ENCODE measurements around the gene CACNA1H.
A peak's percentile ranks its signal among the peaks of the same experiment; 100 is the strongest.

CACNA1H gene

DNA sequence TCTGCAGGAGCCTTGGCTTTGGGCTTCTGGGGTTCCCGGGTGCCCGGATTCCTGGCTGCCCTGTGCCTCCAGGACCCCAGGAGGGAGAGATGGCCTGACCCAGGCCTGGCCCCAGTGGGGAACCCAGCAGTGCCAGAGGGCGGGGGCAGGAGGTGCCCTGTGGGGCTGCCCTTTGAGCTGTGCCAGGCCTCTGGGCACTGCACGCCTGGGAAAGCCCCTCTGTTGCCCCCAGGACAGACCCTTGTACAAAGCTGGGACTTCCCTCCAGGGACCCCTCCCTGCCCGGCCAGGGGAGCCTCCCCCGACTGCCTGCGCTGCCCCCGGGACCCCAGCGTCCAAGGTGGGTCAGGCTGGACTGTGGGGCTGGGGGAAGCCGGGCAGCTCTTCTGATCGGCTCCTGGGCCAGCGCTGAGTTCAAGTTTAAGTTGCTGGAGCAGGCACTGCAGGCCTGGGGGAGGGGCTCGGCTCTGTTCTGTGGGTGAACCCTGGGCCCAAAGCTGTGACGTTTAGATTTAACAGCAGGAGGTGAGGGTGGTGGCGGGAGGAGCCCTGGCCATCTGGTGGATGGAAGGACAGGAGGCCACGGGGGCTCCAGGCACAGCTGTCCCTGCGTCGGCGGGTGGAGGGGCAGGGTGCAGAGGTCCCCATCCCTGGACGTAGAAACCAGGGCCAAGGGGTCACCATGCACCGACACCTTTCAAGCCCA is 29.2 kb upstream of the CACNA1H start:
- no peak for DNase-seq

DNA sequence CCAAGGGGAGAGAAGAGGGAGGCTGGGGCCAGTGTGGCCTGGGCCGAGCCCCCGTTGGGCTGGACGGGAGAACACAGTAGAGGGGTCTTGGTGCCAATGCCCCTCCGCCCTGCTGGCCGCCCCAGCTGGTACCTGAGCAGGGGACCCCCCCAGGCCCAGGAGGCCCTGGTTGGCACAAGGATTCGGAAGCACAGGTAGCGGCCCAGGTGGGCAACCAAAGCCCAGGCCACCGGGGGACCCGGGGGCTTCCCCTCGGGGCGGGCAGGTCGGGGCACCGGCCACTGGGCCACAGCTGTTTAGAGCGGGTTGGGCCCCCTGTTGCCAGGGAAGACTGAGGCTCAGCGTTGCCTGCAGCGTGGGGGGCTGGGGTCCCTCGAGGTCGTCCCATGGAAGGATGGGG is 28.6 kb upstream of the CACNA1H start:
- no peak for DNase-seq

DNA sequence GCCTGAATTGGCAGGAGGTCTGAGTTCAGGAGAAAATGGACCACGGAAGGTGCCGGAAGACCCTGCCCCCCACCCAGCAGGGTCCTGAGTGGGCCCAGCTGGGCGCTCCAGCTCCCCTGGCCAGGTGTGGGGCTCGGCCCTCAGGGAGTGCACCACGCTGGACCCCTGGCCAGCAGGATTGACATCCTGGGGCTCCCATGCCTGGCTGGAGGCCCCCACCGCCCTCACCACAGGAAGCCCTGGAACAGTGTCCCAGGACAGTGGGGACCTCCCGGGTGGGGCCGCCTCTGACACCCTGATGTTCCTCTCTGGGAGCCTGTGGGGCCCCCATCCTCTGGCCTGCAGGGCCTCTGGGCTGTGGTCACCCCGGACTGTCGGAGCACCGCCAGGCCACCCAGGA is 28.1 kb upstream of the CACNA1H start:
- DNase-seq = no peak

DNA sequence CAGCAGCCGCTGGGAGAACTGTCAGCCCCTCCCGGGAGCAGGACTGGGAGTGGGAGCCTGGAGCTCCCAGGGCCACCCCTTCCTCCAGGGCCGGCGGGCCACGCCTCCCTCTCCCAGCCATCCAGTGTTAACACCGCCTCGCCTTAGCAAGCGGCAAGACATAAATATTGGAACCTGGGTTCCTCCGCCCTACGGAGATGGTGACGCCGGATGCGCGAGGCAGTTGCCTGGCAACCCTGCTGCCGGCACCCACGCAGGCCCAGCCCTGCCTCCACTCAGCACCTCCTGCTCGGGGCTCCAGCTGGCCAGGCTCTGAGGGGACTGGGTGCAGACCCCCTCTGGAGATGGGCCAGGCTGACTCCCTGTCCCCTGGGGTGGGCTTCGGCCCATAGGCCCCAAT is 27.4 kb upstream of the CACNA1H start:
- peak; percentile 86 for DNase-seq

DNA sequence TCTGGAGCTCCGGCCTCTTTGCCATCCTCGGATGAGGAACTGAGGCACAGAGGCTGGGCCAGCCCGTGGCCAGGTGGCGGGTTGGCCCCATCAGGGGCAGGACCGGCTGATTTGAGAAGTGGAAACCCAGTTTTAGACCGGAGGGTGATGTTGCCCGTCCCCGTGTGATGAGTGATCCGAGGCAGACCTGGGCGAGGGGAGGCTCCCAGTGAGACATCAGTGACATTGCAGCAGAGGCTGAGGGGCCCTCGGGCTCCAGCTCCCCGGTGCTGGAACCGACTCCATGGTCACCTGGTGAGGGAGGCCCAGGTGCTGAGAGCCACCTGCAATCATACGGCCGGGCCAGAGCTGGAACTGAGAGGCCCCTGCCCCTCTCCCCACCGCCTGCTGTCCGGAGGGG is 26.9 kb upstream of the CACNA1H start:
- DNase-seq = no peak

DNA sequence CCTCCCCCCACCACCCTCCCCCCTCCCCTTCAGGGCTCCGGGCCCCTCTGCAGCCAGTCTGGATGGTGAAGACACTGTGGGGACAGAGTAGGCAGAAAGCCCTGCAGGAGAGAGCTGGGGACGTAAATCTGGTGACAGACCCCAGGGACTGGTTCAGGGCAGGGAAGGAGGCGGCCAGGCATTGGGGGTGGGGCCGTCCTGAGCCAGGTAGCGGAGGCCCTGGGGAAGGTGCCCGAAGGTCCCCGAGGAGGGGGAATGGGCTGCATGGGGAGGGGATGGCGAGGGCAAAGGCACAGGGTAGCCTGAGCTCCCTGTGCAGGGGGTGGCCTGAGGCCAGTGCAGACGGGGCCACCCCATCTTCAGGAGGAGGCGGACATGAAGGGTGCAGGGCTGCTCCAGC is 26.3 kb upstream of the CACNA1H start:
- DNase-seq = no peak

DNA sequence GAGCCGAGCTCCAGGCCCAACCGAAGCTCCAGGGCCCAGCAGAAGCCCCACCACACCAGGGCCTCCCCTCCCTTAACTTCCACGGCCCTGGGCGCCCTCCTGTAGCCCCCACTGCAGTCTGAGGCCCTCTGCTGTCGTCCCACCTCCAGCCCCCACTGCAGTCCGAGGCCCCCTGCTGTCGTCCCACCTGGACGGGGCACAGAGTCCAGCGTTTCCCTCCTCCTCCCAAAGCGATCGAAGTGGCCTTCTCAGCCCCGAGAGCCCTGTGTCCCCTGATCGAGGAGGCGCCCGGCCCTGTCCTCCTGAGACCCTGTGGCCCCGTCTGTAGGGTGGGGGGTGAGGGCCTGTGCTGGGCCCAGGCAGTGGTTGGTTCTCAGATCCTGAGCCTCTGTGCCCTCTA is 25.8 kb upstream of the CACNA1H start:
- no peak for DNase-seq

DNA sequence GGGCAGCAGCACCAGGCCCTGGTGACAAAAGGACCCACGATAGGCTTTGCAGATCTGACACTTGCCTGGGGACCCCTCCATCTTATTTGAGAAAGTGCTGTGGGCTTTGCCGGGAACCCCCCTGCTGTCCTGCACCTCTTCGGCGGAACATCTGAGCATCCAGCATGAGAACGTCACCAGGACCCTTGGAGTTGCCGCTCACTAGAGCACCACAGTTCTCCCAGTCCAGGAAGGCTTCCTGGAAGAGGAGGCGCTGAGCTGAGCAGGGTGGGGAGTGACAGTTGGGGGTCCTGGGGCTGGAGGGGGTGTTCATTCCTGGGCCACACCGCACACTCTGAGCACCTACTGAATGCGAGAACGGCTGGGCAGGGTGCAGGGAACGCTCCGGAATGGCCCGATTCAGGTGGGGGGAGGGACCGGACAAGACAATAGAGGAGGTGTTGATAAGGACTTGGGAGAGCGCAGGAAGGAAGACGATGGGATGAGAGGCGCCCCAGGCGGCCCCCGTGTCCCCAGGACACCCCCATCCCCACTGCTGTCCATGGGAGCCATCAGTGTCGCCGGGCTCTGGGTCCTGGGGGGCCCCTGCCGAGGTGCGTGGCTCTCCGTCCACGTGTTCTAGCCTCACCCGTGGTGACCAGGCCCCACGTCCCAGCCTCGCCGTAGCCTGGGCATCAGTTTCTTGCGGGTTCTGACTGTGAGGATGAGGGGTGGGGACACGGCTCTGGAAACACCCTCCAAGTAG is 24.8 kb upstream of the CACNA1H start:
- DNase-seq = no peak

DNA sequence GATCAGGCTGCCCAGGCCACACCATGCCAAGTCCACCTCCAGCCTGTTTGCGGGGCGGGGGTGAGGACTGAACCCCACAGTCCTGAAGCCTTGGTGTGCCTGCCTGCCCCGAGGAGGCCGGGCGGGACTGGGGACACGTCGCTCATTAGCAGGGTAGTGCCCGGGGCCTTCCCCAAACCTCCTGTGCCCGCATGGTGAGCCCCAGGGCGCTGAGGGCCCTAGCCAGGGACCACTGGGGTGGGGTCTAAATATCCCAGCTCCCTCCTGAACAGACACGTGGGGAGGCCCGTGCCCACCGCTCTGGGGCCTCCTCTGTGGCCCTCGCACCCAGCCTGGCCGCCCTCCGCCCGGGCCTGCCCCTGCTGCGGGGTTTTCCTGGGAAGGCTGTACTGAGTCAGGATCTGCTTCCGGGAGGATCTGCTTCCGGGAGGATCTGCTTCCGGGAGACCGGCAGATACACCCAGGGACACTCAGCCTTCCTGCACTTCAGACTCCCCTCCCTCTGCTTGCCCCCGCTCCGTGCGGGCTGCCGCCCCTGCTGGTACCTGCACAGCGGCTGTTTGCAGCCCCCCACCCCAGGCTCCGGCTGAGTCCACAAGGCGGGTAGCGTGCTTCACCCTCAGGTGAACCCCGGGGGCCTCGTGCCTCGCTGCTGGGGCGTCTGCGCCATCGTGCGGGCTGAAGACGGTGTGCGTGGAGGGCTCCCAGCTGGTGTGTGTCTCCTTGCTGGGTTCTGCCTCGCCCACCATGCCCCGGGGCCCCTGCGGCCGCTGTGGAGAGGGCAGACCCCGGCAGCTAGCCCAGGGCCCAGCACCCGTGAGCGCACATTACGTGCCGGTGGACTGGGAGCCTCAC is 23.6 kb upstream of the CACNA1H start:
- DNase-seq = no peak

DNA sequence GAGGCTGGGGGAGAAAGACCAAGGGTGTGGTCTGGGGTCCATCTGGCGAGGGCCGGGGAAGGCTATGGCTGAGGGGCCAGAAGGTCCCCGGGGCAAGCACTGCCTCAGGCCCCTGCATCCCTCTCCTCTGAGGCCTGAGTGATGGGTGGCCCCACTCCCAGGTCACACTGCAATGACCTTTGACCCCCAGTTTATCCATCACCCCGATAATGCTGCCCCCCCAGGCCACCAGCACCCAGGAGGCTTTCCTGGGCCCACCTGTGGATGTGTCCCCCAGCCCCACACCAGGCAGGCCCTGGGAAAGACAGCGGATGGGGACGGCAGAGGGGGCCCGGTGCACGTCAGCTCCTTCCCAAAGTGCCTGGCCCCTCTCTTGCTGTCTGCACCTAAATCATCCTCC is 22.5 kb upstream of the CACNA1H start:
- DNase-seq = no peak

DNA sequence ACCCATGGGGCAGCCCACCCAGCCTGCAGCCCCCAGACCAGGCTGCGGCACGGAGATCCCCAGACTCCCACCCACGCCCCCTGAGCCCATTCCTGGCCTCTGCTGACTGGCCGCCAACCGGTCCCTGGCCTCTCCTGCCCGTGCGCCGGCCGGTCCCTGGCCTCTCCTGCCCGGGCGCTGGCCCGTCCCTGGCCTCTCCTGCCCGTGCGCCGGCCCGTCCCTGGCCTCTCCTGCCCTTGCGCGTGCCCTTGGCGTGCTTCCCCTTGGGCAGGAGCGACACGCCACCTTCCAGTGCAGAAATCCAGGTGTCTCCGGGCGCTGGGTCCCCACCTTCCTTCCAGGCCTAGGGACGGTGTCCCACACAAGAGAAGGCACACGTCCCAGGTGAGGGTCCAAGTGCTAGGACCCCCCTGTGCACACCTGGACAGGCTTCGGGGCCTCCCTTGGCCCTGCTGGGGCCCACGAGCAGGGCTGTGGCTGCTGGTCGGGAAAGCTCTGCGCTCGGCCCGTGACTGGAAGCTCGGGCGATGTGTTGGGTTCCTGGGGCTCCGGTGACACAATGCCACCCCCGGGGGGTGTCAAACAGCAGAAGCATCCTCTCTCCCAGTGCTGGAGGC is 21.4 kb upstream of the CACNA1H start:
- no peak for DNase-seq

DNA sequence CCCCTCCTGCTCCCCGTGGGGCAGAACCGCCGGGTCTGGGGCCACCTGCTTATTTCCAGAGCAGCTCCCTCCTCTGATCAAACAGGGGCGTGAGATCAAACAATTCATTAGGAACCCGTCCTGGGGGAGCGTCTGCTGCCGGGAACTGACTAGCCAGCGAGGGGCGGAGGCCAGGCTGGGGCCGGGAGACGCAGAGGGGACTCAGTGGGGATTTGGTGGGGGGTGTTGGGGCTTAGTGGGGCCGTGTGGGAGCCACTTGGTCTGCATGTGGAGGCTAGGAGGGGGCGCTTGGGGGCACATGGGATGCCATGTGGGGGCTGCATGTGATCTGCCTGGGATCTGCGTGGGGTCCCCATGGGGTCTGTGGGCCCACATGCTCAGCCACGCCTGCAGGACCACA is 20.5 kb upstream of the CACNA1H start:
- no peak for DNase-seq

DNA sequence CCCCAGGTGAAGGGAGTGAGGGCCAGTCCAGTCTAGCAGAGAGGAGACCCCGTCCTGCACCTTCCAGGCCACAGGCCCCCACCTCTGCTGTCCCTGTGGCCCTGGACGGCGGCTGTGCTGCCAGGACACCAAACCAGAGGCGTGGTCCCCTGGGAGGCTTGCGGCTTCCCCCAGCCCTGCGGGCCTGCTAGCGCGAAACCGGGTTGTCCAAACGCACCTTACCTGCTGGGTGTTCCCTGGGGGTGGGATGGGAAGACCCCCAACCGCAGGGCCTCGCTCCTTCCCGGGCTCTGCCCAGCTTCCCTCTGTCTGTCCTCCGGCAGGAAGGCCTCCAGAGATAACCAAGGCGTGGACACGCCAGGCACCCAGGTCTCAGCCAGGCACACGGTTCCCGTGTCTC is 19.6 kb upstream of the CACNA1H start:
- no peak for DNase-seq

DNA sequence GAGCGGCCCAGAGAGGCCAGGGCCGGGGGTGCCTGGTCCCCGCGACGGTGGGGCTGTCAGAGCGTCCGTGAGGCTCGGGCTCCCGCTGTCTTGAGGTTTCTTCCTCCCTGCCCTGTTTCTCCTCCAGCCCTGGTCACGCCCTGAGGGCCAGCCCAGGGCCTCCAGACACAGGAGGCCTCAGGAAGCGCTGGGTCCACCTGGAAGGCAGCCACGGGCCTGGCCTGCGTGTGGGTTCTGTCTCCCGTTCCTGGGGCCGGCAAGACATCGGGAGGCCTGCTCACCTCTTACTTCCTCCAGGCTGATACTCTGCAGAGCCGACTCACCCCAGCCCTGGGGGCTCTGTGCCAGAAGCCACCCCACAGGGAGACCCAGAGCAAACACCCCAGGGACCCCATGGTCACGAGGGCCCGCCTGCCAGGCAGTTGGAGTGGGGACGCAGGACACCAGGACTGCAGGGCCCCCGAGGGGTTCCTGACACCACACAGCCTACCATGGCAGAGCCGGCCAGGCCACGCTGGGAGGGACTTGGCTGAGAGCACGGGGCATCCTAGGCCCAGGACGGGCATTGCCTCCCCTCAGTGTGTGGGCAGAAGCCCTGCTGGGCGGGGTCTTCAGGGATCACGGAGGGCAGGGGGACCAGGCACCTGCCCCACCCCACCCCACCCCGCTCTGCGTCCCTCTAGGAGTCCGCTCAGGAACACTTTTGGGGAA is 18.9 kb upstream of the CACNA1H start:
- DNase-seq = no peak

DNA sequence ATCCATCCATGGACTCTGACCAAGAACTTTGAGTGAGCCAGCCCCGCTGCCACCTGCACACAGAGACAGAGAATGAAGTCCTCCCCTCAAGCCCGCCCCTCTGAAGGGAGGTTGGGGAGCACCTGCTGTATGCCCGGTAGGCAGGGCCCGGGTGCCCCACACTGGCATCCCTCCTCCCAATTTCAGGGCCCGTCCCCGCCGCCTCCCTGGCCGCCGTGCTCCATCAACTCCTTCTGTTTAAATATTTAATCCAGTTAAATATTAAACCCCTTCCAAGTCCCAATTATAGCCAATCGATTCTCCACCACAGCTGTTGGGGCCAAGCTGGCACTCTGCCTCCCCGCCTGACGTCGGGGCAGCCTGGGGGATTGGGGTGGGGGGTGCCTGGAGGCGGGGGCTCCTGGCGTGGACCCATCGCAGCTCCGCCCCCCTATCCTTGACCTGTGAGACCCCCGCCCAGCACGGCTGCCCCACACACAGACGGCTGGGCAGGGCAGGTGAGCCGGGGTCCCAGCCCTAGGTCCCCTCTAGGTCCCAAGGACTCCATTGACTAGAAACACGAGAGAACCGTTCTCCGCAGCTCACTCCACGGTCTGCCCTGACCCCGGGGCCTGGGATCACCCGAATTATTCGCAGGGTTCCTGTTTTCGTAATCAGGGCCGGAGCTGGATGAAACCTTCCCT is 18.0 kb upstream of the CACNA1H start:
- no peak for DNase-seq

DNA sequence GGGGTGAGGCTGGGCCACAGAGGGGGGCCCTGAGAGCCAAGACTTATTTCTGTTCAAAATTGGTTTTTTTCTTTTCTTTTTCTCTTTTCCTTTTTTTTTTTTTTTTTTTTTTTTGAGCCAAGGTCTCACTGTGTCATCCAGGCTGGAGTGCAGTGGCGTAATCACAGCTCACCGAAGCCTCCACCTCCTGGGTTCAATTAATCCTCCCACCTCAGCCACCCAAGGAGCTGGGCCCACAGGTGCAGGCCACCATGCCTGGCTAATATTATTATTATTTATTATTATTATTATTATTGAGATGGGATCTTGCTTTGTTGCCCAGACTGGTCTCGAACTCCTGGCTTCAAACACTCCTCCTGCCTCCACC is 17.5 kb upstream of the CACNA1H start:
- DNase-seq = no peak

DNA sequence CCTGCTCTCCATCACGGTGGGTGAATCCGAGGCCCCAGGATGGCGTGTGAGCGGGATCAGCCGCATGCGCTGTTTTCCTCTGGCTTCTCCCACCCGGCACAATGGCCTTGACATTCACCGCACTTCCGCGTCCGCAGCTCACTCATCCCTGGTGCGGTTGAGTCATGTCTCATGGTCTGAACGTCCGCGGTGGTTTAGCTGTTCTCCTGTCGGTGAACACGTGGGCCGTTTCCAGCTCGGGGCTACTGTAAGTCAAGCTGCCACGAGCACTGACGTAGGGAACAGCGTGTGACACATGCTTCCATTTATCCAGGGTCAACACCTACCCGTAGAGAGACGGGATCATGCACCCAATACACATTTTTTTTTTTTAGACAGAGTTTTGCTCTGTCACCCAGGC is 15.3 kb upstream of the CACNA1H start:
- no peak for DNase-seq

DNA sequence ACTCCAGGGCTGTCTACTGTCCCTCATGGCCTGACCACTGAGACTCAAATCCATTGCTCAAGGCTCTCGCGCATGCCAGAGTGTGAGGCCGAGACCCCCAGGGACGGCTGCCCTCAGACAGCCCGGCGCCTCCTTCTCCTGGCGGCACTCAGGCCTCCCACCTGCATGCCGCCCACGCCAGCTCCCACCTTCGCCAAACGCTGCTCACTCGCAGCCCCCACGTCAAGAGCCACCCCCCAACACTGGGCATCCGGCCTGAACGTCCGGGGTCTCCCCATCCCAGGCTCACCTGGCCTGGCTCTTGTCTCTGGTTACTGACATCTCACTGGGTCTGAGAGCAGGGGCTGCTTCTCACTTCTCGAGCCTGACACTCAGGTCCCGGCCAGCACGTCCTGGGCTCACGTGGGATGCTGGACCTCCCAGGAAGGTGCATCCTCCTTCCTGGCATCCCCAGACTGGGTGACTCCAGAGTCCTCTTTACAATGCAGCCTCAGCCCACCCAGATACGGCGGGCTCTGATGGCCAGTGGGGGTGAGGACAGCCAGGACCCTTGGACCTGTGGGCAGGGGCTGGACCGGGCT is 12.2 kb upstream of the CACNA1H start:
- DNase-seq = no peak

DNA sequence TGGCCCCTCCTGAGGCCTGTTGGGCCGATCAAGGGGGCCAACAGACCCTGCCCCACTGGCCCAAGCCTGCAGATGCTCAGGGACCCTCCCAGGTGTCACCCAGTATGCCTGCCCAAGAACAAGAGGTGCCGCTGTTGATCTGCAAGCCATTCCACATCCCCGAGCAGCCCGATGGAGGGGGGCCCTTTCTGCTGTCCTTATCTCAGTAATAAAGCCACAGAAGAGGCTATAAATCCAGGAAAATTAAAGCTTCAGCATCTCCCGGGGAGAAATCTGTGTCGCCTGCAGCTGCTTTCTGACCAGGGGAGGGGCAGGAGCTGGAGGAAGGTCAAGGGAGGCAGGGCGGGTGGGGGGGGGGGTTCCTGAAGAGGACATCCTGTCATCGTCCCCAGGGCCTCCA is 11.7 kb upstream of the CACNA1H start:
- no peak for DNase-seq

DNA sequence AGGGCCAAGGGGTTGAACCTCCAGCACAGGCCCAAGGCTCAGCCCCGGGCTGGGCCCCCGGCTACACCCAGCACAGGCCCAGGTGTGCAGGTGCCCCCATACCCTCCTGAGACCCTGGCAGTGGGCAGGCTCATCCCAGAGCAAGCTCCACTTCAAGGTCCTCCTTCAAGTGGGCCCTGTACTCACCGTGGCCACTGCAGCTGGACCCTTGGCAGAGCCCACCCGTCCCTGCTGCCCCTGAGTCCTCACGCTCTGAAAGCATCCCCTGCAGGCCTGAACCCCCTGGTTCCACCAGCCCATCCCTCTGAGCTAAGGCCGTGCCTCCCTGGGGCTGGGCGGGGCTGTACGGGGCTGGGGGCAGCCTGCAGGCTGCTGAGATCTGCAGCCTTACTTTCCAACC is 11.2 kb upstream of the CACNA1H start:
- no peak for DNase-seq

DNA sequence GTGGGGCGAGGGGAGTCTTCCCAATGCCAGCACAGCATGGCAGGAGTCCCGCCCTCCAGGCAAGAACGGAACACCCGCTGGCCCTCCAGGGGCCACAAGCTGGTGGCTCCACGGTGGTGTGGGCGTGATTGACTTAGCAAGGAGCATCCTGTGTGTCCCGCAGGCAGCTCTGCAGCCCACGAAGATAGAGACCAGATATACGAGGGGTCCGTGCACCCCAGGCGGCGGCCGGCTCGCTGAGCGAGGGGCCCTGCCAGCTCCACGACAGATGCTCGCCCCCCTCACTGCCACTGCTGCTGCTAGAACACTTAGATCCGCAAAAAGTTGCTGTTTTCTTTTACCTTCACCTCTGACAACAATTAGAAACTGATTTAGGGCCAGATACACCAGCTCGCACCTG is 10.0 kb upstream of the CACNA1H start:
- DNase-seq = no peak

Measured in DMS153 (cell line).